Activated CD4-positive, alpha-beta T cell treated with anti-CD3 and anti-CD28 coated beads, Interleukin-2, amount 50 U/mL, for 4 hours (primary cell): ENCODE data around the gene ATG4D.
A peak's percentile ranks its signal among the peaks of the same experiment; 100 is the strongest.
"Not testable (repeated sequence)": the region's sequence is repeated elsewhere in the genome, so short reads cannot be mapped to it uniquely, and the experiment has no call there.

ENCODE experiments used
- DNase-seq, 2 experiments: peaks; one replicate each; pipeline ENCODE4 v3.0.0-alpha.2; 2020

Gene ATG4D

DNA sequence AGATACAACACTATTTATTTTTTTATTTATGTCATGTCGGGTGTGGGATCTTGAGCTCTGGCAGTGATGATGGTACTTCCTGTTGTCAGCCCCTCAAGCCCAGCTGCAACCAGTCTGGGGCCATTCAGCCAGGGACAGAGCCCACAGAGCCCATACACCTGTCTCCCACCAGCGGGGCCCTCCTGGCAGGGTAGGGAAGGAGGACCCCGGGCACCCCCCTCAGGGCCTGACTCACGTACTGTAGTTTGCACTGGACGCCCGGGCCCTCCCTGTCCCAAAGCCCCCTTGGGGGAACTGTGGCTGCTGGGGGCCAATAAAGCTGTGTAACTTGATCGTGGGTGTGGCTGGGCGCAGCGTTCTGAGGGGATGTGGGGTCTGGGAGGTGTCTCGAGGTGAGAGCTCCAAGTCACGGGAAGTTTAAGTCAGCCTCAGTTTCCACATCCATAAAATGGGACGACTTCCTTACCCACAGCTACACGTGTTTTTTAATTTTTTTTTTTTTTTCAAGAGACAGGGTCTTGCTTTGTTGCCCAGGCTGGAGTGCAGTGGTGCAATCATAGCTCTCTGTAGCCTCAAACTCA lies 9.5 kb downstream of the ATG4D start:
- DNase-seq = no peak

DNA sequence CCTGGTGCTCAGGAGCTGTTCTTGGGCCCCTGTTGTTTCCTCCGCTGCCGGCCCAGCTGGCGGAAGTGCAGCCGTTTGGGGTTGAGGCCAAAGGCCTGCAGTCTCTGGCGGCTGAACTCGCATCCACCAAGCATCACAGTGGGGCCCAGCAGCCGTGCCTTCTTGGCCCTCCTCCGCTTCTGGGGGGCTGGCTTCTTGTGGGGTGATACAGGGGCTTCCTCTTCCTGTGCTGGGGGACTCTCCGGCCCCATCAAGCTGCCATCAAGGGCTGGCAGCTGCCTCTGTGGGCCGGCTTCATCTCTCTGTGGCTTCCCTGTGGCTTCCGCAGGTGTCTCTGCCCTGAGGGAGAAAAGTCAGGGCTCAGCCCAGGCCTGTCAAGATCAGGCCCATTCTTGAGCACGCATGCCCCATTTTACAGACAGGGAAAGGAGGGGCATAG lies 10.3 kb downstream of the ATG4D start:
- no peak for DNase-seq

DNA sequence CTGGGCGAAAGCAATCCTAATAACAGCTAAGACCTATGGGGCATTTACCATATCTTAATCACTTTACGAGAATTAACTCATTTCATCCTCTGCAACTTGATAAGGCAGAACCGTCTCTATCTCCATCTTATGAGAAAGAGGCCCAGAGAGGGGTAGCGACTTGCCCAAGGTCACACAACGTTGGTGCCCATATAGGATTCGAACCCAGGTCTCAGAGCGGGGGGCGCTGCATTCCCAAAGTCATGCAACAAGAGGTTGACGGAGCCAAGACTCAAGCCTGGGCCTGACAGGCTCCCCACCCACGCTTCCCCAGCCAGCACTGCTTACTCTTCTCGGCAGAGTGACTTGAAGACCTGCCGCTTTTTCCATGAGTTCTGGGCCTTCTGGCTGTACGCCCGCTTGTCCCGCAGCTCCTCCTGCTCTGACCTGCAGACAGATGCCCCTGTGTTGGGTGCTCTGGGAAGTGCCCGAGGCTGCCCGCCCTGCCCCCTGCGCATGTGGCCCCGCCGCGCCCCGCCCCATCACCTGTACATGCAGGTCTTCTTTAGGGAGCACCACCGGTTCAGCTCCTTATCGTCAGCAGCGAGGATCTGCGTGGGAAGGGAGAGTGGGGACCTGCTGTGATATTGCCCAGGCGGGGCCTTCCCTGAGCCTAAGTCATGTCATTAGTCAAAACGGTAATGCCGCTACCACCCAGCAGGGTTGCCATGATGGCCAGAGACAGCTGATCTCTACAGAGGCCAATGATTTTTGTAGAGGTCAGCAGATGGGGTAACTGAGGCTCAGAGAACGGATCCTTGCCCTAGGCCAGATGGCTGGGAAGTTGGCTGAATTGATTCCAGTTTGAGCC lies 11.3 kb downstream of the ATG4D start:
- no peak for DNase-seq

DNA sequence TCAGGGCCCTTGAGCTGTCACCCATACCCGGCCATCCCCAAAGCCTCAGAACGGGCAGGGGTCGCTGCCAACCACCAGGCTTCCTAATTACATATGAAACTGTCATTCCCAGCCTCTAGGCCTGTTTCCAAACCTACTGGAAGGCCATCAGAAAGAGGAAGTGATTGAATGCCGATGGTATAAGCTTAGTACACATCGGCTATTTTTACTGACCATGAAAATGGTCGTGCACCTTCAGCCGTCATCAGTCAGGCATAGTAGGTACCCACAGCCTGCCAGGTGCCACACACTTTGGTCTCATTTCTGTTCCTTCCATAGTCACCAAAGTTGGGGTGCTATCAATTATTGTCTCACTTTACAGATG lies 11.9 kb downstream of the ATG4D start:
- no peak for DNase-seq

DNA sequence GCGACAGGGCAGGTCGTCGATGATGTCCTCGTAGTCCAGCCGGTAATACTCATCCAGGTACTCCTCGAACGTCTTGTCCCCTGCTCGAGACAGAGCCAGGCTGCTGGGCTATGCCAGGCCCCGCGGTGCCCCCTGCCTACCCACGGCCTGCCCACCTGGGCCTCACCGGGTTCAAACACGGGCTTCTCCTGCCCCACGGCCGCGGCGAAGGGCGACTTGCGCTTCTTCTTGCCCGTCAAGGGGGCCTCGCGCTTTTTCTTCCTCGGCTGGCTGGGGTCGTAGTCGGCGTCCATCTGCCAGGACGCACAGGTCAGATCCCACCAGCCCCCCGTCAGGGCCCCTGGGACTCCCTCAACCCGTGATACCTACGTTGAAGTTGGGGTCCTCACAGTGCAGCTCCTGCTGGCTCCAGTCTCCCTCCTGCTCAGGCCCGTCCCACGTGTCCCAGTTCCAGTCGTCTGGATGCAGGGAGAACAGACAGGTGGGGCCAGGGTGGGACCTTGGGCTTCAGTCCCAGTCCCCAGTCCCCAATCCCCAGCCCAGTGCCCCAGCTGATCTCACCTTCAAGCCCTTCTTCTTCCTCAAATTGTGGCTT lies 14.0 kb downstream of the ATG4D start:
- no peak for DNase-seq

DNA sequence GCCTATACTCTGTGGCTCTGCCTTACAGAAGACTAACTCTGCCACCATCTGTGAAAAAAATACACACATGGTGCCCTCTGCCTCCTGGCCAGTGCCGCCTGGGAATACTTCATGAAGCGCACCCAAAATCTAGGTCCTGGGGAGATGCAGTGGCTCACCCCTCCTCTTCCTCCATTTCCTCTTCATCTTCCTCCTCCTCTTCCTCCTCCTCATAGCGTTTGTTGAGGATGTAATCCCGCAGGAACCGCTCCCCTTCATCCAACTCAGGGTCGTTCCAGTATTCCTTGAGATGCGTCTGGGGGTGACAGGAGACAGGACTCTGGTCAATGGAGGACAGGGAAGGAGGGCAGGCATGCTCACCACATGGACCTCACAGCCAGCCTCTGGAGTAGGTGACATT lies 16.4 kb downstream of the ATG4D start:
- no peak for DNase-seq

DNA sequence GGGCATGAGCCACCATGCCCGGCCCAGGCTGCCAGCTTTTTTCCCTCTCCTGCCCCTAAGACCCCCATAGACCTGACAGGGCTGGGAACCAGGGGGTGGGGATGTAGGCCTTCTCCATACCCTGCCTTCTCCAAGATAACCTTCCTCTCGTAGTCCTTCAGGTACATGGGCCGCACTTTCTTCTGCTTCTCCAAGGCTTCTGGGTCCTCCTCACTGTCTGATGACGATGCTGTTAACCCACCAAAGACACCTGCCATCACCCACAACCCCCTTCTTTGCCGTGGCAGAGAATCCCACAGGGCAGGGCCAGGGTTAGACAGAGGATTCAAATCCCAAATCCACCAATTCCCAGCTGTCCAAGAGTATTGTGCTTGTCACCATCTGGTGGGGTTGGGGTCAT lies 18.9 kb downstream of the ATG4D start:
- no peak for DNase-seq

DNA sequence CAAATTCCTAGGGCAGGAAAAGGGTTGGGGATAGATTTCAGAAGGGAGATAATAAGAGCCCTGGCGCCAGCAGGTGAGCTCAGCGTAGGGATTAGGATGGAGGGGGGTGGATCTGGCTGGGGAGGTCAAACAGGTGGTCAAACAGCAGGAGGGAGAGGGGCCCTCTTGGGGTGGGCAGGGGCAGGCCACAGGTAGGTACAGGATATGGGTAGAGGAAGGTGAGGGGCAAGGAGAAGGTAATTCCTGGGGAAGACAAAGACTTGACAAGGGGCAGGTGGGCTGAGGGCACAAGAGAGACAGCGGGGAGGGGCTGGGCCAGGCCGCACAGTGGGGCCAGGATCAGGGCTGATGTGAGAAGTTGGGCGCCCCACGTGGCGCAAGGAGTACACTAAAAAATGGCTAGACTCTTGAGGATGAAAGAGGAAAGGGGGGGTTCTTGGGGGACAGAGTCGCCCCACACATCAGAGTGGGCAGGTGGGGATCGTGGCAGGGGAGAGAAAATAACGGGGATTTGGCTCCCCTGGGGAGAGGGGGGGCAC lies 21.4 kb downstream of the ATG4D start:
- DNase-seq = peak; percentile 44 to 49

DNA sequence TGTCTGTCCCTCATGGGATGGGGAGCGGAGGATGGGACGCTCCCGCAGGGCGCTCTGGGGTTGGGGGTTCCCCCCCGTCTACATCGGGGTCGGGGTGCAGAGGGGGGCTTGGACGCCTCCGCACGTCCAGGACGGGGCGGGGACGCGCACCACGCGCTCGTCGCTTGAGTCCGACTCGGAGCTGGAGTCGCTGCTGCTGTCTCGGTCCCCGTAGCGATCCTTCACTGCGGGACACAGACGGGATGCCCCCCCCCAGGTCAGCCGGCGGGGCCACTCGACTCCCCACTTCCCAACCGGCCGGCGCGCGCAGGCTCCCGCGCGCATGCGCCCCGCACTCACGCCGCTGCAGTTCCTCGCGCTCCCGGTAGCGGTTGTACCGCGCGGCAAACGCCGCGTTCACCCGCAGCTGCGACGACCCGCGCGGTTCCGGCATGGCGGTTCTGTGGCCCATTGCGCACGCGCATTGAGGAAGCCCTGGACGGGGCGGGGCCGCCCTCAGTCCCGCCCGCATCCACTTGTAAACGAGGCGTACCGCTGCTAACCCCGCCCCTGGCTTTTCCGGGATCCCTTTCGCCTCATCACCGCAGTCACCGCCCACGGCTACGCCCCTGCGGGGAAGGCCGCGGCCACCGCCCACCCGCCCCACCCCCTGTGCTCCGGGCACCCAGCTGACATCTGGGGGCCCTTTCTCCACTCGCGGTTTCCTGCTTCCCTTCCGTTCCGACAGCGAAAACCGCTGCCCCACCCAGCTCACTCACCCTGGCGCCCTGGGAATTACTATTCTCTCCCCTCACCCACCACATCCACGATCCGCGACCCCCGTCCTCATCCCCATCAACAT lies 22.1 kb downstream of the ATG4D start, which contains the start of gene KRI1:
KRI1 (minus strand) TSS at position 444 of the 841 bp plus-strand sequence; CDS start at position 433, 11 bp downstream.
- DNase-seq = peak; percentile 96 to 97

DNA sequence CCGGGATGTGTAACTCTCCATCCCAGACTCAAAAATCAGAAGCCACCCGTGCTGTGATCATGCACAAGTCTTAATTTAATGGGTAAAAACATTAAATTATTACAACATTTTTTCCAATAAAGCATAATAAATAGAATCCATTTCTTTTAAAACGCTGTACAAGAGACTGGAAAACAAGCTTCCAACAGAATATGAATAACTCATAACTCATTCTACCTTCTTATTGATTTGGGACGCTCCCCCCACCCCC lies 22.6 kb downstream of the ATG4D start:
- DNase-seq = no peak

DNA sequence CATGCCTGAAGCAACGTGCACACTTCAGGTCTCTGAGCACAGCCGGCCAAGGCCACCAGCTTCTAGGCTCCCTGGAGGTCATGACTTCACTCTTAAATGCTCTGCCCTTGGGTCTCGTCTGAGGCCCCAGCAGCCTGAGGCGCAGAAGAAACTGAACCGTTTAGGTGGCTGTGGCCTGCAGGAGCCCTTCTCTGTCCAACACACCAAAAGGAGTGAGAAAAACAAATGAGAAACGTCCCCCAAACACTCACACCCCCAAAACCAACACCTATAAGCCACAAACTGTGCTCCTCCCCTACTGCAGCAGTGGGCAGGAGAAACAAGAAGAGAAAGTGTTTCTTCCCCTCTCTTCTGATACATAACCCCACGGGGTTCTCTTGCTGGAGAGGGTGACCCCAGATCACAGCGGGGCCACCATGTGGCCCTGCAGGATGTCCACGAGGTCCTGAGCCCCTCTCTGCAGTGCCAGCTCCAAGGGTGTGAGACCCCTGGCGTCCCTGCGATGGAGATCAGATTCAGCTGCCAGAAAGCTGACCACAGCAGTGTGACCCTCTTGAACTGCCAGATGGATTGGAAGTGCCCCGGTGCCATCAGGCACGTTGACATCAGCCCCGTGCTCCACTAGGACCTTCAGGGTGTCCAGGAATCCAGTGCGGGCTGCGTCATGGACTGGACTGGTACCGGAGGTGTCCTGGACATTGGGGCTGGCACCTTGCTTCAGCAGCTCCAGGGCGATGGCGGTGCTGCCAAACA lies 23.1 kb downstream of the ATG4D start:
- DNase-seq = peak in 1 of 2 experiments; percentile 12

DNA sequence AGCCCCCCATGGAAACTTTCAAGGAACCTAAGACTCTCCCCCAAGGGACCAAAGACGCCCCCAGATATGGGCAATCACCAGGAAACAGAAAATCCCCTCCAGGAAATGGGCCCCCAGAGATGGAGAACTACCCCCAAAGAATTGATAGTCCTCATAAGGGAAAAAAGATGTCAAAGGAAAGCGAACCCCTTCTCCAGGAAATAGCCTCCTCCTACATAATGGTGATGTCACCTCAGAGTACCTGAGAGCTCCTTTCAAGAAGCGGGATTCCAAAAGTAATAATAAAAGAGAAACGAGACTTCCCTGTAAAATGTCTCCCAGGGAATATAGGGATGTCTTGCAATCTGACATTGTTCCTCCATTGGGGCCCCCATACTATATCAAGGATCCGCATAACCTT lies 24.0 kb downstream of the ATG4D start:
- no peak for DNase-seq

DNA sequence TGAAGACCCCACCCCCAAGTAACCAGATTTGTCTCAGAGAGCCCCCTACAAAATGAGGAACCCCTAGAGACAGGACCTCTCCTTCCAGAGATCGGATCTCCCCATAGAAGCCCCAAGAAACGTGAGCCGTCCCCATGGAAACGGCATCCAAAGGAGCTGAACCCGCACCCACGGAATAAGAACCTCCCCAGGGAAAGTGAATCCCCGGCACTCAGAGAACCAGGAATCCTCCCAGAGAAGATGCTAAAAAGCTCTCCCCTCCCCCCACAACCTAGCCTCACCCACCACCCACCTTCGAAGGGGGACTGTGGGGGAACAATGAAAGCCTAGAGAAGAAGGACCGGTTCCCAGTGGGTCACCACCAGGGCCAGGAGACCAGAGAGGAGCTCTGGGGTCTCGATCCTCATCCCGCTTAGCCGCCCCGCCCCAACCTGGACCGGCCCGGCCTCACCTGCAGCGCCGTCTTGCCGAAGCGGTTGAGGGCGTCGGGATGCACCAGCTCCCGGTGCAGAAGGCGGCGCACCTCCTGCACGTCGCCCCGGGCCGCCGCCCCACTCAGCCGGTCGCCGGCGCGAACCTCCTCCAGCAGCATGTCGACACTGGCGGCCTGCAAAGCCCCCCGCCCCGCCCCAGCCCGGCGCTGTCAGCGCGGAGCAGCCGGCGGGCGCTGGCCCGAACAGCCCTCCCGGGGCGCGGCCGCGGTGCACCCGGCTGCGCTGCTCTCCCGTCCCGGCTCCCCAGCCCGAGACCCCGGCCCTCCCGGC lies 24.5 kb downstream of the ATG4D start:
- DNase-seq = peak; percentile 39 to 46

DNA sequence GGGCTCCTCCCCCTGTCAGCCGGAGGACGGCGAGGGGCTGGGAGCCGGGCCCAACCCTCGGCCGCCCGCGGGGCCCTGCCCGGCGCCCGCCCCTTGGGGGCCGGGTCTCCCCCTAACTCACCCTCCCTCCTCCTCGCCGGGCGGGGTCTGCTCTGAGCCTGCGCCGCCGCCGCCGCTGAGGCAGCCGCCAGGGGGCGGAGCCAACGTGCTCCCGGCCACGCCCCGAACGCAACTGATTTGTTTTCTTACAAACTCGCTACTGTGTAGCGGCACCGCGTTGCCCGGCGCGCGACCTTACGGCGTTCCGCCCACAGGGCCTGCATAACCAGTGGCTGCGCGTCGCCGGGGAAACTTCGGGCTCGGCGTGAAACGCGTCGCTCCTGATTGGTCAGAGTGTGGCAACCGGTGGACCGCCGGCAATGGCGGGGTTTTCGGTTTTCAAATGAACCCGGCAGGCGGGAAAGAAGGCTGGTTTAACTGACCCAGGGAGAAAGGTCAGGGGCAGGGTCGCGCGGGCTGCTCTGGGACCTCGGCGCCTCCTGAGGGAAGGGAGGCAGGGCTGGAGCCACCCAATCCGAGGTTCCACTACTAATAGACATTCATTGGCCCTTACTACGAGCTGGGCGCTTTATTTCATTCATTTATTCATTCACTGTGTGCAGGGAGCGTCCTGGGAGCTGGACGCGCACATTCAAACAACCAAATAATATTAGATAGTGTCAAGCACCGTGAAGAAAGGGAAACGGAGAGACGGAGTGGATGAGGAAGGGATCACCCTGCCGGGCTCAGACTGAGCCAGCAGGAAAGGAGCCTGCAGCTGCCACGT lies 25.3 kb downstream of the ATG4D start, which contains the start of gene CDKN2D:
CDKN2D (minus strand) TSS at position 154 of the 826 bp plus-strand sequence. CDS start 326 bp downstream, outside the sequence.
- DNase-seq = peak; percentile 99 to 100

DNA sequence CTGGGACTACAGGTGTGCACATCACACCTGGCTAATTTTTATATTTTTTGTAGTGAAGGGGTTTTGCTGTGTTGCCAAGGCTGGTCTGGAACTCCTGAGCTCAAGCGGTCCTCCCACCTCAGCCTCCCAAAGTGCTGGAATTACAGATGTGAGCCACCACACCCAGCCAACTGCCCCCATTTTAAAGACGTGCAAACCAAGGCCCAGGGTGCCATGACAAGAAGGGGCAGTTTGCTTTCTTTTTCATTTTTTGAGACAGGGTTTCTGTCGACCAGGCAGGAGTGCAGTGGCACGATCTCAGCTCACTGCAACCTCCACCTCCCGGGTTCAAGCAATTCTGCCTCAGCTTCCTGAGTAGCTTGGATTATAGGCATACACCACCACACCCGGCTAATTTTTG lies 30.1 kb downstream of the ATG4D start:
- not testable (repeated sequence) for DNase-seq

DNA sequence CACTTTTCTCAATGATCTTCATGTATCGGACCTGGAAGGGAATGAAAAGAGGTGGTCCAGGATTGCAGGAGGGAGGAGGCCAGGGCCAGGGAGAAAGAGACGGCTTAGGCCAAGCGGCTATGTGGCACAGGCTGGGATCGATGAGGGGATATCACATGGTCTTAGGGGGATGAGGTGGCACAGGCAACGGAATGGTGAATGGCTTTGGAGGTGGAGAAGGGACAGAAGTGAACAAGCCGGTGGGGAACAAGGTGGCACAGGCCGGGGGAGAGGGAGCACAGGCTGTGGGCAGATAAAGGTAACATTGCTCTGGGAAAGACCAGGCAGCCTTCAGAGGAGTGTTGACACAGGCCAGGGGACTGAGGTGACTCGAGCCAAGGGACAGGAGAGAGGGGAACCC lies 30.8 kb downstream of the ATG4D start:
- no peak for DNase-seq

DNA sequence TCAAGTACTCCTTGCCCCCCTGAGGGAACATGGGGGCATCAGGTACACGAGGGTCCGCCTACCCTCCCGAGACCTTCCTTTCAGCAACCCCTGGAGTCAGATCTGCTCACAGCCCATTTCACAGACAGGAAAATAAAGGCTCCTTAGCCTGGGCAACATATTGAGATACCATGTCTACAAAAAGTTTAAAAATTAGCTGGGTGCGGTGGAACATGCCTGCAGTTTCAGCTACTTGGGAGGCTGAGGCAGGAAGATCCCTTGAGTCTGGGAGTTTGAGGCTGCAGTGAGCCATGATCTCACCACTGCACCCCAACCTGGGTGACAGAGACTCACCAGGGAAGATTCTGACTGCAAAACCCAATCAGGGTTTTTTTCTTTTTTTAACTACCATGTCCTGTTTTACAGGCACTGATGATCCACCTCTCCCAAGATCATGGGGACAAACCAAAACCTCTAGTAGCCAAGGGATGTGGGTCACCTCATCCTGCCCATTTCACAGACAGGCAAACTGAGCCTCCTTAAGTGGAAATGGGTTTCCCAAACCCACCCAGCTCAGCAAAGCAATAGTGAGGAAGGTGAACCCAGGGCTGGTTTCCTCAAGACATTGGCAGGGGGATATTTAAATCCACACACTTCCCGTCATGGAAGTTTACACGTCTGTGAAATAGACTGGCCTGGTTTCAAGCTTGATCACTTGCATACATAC lies 31.5 kb downstream of the ATG4D start:
- DNase-seq = no peak

DNA sequence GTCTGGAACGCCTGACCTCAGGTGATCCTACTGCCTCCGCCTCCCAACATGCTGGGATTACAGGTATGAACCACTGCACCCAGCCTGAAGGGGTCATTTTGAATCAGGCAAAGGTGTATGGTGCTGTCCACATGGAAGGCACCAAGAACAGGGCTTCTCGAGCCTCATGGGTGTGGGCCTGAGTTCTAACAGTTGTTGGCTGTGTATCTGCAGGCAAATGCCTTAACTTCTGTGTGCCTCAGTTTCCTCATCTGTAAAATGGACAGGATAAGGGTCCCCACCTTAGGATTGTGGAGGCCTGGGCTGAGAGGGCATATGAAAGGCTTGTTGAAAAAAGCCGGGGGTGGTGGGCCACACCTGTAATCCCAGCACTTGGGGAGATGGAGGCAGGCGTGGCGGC lies 34.2 kb downstream of the ATG4D start:
- DNase-seq = no peak

DNA sequence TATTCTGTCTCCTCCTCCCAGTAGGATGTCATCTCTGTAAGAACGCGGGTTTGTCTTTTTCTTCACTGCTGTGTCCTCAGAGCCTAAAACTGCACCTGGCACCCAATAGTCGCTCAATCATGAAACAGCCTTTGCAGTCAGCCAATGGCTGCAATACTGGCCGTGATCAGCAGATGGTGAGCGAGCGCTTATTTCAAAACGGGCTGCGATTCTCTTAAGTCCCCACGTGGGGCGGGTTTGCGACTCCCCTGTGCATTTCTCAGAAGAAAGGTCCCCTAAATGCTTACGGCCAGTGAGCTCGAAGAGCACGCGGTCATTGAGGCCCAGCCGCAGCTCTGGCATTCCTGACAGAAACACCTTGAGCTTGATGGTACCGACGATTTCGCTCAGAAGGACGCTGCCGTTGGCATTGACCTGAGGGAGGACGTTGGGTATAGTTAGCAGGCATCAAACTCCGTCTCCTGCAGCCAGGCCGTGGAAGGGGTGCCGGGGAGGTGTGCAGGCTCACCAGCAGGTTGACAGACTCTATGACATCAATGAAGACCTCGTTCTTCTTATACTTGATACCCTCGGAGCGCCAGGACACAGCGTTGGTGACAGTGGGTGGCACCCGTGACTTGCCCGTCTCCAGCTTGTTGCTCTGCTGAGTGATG lies 37.4 kb downstream of the ATG4D start:
- peak; percentile 89 to 93 for DNase-seq
